GM18526 (cell line): ENCODE data around the gene CUL2.

Experiments
- POLR2A ChIP-seq: IDR thresholded peaks from 3 replicates; pipeline ENCODE4 v1.6.1; 2011; ENCODE audit not compliant: insufficient read length; ENCODE audit errors: extremely low read depth

The CUL2 gene

DNA sequence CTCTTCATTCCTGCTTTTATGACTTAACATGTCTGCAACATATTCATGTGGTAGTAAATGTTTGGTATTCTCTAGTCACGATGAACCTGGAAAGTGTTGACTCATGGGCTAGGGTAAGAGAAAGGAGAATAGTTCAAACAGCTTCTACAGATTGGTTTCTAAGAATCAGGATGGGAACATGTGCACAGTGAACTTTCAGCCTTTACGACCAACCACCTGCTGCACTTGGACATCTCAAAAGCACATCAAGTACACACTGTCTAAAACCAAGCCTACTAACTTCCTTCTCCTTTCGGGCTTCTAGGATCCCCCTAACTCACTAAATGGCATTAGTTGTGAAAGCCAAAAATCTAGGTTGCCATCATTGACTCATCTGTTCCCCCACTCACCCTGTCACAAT lies 85.5 kb downstream of the CUL2 start:
- TF ChIP-seq POLR2A, result no peak

DNA sequence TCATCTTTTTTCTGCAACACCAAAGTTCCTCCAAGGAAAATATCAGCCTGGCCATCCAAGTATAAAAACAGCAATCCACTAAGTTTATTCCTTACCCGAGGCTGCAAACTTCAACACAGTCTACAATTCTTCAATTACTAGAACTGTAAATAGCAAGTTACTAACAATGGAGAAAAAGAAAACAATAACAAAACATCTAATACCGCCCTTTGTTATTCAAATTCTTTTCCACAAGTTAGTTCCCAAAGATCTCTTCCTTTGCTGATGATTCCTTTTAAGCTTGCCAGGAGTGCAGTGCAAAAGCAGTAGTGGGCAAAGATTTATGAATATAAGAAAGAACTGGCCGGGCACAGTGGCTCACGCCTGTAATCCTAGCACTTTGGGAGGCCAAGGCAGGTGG lies 86.2 kb downstream of the CUL2 start:
- TF ChIP-seq POLR2A, result no peak

DNA sequence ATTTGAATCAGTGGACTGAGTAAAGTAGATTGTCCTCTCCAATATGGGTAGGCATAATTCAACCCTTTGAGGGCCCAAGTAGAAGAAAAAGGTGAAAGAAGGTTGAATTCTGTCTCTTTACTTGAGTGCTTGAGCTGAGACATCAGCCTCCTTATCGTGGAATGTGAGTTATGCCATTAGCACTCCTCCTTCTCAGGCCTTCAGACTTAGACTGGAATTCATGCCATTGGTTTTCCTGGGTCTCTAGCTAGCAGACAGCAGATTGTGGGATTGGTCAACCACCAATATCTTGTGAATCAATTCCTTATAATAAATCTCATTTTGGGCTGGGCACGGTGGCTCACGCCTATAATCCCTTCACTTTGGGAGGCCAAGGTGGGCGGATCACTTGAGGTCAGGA lies 89.2 kb downstream of the CUL2 start:
- TF ChIP-seq POLR2A, result no peak

DNA sequence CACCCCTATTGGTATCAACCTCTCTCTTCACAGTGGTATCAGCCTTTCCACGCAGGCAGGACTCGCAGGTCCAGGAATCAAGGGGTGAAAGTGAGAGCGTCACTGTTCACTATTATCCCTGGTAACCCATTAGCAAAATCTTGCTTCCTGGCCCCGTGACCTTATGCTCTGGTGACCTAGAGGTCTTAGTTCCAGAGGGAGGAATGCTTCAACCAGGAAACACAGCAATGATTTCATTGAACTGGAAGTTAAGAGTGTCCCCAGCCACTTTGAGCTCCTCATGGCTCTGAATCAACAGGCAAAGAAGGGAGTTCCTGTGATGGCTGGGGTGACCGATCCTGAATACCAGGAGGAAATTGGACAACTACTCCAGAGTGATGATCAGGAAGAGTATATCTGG lies 90.6 kb downstream of the CUL2 start:
- TF ChIP-seq POLR2A, result no peak

DNA sequence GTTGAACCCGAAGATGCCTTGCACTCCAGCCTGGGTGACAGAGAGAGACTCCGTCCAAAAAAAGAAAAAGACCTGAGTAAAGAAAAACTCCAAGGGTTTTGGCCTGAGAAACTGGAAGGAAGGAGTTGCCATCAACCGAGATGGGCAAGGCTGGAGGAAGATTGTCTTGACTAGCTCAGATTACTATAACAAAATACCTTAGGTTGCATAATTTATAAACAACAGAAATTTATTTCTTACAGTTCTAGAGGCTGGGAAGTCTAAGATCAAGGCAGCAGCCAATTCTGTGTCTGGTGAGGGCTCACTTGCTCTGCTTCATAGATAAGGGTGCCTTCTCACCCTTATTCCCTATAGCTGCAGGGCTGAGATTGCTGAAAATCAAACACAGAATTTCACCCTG lies 91.2 kb downstream of the CUL2 start:
- no peak for TF ChIP-seq POLR2A

DNA sequence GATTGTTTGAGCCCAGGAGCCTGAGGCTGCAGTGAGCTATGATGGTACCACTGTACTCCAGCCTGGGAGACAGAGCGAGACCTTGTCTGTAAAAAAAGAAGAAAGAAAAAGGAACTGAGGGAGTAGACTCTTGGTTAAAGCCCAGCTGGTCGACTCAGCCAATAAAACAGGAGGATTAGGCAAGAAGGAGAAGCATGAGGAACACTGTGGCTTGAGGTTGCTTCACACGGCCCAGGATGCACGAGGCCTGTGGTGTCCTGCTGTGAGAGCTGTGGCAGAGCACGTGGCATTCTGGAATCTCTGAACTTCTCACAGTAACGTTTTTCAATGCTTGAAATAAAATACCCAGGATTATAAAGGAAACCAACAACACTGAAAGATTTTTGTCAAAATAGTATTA lies 93.3 kb downstream of the CUL2 start:
- TF ChIP-seq POLR2A, result no peak

DNA sequence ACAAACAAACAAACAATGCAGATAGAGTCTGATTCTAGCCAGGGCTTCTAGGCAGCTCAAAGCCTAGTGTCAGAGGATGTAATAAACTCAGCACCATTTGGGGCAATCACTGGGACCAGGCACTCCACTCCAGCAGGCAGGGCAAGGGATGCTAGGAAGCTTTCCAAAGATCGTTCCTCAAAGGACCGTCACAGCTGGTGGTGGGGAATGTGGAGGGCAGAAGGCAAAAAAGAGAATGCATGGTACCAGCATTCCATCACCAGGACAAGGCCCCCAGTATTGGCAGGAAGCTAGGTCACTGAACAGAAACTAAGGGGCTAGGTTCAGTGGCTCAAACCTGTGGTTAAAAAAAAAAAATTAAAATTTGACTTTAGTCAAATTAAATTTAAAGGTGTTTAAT lies 94.2 kb downstream of the CUL2 start:
- no peak for TF ChIP-seq POLR2A

DNA sequence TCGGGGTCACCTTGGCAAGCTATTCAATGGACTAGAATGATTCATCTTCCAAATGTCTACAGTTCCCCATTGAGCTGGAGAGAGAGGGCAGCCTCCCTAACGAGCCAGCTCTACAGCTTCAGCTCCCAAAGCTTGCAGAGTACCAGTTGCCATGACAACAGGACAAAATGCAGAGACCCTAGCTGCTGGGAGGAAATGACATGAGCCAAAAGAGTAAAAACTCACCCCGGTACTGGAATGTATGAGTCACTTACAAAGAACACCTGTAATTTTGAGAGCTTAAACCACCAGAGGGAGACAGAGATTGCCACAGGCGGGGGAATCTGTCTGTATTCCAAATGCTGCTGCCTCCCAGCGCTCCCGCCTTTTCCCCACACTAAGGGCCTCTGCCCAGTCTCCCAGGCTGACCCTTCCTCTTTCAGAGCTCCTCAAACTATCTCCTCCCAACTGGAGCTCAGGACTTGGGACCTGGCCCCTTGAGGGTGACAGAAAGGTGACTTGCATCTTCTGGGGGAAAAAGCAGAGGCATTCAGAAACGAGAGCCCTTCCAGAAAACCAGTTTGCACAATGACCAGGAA lies 95.5 kb downstream of the CUL2 start:
- TF ChIP-seq POLR2A, result no peak

DNA sequence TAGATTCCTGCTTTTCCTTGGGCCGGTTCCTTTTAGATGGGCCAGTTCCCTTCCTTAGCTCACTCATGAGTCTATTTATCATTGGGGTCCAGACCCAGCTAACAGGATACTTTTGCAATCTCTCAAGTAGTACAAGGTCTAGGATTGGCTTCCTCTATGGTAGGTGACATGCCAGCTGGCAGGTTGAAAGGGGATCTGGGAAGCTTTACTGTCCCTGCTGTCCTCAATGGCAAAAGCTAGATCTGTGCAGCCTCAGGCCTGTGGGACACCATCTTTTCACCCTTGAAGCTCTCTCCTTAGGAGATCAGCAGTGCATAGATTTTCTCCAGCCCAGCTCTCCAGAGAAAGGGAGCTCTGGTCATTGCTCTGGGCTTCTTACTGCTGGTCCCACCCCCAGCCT lies 96.4 kb downstream of the CUL2 start:
- no peak for TF ChIP-seq POLR2A

DNA sequence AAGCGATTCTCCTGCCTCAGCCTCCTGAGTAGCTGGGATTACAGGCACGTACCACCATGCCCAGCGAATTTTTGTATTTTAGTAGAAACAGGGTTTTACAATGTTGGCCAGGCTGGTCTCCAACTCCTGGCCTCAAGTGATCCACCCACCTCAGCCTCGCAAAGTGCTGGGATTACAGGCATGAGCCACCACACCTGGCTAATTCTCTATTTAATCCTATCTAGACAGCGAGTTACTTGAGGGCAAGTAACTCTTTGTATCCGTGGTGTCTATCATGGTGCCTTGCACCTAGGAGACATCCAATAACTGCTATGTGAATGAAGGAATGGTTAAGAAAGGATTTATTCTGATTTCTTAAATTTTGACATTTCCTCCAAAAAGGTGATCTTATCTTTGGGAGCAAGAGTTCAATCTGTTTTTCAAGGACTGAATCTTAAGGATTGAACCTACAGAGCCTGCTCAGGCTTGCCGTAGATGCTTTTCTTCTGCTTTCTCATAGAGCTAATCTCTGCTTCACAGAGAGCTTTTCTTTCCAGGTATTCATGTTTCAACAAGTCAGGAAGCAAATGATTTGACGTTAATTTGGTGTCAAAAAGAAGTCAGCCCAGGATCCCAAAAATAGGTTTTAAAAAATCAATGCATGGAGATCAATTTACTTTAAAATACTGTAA lies 101.6 kb downstream of the CUL2 start:
- TF ChIP-seq POLR2A, result no peak

DNA sequence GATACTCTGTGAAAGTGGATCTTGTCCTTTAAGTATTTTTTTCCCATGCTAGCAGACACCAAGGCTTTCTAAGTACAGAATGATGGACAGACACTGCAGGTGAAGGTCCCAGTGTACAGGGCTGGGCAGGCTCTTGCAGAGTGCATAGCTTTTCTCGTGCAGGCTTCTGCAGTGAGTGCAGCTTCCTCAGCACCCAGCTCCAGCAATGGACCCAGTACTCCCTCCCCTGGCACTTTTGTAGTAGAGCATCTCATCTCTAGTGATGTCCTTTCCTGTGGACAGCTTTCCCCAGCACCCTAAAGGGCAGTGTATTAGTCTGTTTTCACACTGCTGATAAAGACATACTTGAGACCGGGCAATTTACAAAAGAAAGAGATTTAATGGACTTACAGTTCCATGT lies 104.3 kb downstream of the CUL2 start:
- TF ChIP-seq POLR2A, result no peak

DNA sequence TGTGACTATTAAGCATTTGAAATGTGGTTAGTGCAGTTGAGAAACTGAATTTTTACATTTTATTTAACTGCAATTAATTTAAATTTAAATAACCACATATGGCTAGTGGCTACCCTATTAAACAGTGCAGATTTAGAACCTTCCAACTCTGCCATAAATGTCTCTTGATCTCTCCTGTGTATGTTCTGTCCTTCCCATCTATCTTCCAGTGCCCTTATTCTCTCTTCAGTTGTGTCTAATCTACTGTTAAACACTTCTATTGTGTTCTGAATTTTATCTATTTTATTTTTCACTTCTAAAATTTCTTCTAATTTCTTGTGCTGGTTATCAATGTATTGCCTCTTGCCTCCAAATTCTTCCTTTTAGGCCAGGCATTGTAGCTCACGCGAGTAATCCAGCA lies 105.0 kb downstream of the CUL2 start:
- TF ChIP-seq POLR2A, result no peak

DNA sequence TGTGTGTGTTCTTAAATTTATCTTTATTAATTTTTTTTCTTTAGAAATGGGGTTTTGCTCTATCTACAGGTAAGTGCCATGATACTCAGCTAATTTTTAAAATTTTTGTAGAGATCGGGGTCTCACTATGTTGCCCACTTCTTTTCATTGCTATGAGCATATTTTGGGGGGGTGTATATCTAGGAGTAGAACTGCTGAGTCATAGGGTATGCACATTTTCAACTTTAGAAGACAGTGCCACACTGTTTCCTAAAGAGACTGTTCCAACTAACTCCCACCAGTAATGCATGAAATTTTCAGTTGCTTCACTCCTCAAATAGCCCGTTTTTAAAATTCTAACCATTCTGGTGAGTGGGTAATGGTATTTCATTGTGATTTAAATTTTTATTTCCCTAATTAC lies 108.3 kb downstream of the CUL2 start:
- no peak for TF ChIP-seq POLR2A

DNA sequence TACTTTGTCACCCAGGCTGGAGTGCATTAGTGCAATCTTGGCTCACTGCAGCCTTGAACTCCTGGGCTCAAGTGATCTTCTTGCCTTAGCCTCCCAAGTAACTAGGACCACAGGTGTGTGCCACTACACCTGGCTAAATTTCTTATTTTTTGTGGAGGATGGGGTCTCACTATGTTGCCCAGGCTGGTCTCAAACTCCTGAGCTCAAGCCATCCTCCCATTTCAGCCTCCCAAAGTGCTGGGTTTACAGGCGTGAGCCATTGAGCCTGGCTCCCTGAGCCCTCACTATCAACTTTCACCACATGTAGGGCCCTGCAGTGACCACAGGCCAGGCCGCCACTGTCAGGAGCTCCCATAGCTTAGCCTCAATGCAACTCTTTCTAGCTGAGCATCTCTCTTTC lies 110.2 kb downstream of the CUL2 start:
- TF ChIP-seq POLR2A, result no peak

DNA sequence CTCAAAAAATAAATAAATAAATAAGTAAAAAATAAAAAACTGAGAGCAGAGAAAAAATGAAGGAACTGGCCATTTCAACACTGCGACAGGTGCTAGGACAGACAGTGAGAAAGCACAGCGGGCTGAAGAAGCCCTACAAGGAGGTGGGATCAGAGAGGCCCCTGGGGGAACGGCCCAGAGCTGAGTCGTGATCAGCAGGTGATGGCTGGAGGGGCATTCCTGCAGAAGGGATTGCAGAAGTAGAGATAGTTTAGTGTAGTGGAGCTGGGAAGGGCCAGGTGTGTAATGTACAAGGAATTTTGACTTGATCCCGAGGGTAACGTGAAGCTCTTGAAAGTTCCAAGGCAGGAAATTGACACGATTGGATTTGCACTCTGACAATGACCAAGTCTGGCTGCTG lies 112.1 kb downstream of the CUL2 start:
- TF ChIP-seq POLR2A, result no peak

DNA sequence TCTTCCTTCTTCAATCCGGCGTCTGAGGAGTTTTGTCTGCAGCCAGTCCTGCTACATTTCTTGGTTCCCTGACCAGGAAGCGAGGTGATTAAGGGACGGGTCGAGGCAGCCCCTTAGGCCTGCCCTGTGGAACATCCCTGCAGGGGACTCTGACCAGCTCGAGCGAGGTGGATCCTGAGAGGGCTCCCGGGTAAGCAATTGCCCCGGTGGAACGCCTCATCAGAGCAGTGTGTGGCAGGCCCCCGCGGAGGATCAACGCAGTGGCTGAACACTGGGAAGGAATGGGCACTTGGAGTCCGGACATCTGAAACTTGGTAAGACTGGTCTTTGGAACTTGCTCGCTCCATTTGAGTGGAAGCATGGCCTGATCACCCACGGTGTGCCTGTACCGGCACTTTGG lies 121.0 kb downstream of the CUL2 start:
- no peak for TF ChIP-seq POLR2A

DNA sequence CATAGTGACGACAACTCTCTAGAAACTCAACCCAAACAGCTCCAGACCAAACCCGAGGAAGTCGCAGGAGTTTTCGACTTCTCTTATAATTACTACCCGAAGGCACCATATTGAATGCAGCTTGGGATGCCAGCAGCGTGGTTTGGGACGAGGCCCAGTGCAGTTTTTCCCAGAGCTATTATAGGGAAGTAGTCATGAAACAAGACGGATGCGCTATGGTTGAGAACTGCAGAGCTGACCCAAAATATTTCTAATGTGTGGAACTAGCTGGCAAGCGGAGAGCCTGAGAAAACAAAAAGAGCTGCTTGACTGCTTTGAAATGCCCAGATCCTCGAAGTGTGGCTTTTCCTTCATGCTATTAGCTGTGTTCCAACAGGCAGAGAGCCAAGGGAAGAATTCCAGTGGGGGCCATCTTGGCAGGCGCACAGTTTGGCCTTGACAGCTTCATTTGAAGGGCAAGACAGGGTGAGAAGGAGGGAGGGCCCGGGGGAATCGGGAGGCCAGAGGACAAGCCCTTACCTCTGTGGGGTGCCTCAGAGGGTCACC lies 122.7 kb downstream of the CUL2 start:
- no peak for TF ChIP-seq POLR2A
